GM21737 (cell line): ENCODE measurements around the gene ZCCHC18.

Experiments
- ATAC-seq: cut with Tn5 transposase; IDR thresholded peaks from one replicate; pipeline ENCODE4 v1.9.1; 2021; ENCODE audit warnings: mild to moderate bottlenecking, moderate library complexity; ENCODE audit not compliant: unreplicated experiment

The ZCCHC18 gene

DNA sequence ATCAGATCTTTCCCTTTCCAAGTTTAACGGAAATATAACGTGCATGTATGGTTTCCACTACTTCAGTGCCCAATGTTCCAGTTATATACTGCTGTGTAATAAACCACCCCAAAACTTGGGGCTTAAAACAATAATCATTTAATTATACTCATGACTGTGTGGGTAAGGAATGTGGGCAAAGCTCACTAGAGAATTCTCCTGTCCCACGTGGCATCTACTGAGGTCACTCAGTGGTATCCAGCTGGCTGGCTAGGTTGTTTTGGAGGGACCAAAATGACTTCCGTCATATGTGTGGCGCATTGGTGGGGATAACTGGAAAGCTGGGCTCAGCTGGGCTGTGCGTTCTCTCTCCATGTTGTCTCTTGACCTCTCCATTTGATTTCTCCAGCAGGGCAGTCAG, 18.5 kb downstream of the ZCCHC18 start:
- ATAC-seq = no peak

DNA sequence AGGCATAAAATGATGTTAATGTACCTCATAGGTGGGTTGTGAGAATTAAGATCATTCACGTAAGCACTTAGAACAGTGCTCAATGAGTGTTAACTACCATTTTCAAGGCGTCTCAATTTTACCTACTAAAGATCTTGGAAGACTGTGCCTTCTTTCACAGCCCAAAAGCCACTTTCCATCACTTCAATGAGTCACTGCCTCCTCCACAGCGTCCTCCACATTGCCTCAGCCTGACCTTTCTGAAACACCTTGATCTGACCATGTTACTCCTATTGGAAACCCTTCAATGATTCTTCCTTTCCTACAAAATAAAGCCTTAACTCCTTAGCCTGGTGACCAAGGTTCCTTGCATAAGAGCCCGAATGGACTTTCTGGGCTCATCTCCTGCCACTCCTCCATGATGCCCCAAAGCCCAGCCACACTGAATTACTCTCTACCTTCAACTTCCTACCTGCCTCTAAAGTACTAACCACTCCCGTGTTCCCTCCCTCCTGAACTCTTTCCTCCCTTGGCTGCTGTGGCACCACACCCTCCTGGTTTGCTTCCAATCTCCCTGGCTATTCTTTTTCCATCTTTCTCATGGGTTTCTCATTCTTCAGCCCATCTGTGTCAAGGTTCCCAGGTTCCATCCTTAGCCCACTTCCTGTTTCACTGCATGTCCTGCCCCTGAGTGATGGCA, 22.4 kb downstream of the ZCCHC18 start:
- ATAC-seq = no peak

DNA sequence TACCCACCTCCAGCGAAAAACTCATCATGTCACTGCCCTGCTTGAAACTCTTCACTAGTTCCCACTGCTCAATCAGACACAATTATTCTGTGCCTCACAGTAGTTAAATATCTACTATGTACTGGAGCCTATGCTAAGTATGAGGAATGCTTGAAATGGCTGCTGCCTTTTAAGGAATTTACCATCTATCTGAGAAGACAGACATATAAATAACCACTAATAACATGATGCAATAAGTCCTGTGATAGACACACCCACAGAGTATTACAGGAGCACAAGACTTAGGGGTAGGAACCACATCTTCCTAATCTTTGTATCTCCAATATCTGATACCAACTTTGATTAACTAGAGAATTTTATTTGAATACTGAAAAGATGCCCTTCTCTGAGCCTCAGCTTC, 23.4 kb downstream of the ZCCHC18 start:
- no peak for ATAC-seq

DNA sequence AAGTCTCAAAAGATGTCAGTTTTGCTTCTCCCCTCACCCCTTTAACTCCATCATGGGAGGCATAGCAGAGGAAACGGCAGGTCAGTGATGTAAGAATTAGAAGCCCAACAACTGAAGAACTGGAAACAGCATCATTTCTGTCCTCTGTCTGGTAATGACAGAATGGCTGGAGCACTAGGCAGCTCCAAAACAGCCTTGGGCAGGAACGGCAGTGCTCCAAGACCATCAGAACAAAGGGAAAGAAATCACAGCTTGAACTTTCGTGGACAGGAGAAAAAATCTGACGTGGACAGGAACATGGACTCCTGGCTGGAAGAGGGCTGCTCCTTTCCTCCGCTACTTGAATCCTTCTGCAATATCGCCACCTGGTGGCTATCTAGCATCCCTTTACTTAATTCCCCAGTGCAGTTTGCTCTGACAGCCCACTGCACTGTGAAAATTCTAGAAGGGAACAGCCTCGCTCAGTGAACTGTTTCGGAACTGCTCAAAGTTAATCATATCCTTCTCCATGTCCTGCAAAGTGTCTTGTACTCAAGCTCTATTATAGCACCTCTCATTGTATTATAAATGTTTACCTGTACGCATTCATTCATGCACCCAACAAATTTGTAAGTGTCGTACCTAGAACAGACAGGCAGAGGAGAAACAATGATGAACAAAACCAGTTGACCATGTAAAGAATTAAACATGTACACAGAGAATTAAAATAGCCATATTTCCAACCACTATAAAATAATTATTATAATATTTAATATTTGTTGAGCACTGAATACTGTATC, 24.1 kb downstream of the ZCCHC18 start:
- ATAC-seq = peak; percentile 78

DNA sequence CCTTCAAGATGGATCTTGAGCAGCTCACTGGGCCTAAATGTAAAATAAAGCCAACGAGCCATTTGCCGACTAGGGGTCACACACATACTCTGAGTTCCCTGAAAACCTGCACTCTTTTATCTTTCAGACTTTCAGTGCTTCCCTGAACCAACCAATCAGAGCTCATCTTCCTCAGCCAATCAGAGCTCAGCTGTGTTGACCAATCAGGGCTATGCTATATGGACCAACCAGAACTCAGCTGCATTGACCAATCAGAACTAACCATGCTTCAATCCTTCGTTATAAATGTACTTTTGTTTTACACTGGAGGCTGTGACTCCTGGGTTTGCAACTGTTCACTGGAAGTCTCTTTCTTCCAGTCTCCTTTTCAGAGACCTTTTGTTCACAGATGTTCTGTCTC, 25.2 kb downstream of the ZCCHC18 start:
- ATAC-seq = no peak

DNA sequence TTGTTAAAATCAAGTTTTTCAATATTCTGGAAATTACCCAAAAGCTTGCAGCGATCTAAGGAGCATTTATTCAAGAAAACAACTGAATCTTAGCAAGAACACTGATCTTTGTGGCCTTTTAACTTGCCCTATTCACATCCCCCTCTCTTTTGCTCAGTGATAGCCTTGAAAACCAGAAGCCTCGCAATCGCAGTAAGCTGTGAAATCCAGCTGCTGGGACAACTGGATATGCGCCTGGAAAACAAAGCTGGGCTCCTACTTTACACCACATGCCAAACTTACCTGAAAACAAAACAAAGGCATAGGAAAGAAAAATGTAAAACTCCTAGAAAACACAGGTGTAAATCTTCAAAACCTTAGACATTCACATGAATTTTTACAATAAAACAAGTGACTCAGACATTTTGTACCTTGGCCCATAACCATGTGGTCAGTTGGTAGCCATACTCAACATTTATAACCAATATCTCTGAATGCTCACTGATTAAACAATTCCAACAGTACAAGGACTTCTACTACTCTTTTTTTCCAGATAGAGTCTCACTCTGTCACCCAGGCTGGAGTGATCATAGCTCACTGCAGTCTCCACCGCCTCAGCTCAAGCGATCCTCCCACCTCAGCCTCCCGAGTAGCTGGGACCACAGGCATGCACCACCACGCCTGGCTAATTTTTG, 28.9 kb downstream of the ZCCHC18 start:
- ATAC-seq = no peak

DNA sequence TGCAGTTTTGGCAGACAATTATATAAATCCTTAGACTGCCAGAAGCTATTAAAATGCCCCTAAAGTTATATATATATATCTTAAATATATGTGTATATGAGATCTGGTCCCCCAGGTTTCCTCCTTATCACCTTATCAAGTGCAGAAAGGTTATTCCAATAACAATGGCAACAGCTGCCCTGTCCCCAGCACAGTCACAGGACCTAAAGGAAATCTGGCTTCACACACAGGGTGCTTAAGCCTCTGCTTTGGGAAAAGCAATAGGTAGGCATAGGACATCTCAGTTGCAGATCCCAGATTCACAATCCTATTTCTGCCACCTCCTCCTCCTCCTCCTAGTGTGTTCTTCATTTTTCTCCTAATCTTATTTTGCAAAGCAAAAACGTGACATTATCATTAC, 38.7 kb downstream of the ZCCHC18 start:
- no peak for ATAC-seq

DNA sequence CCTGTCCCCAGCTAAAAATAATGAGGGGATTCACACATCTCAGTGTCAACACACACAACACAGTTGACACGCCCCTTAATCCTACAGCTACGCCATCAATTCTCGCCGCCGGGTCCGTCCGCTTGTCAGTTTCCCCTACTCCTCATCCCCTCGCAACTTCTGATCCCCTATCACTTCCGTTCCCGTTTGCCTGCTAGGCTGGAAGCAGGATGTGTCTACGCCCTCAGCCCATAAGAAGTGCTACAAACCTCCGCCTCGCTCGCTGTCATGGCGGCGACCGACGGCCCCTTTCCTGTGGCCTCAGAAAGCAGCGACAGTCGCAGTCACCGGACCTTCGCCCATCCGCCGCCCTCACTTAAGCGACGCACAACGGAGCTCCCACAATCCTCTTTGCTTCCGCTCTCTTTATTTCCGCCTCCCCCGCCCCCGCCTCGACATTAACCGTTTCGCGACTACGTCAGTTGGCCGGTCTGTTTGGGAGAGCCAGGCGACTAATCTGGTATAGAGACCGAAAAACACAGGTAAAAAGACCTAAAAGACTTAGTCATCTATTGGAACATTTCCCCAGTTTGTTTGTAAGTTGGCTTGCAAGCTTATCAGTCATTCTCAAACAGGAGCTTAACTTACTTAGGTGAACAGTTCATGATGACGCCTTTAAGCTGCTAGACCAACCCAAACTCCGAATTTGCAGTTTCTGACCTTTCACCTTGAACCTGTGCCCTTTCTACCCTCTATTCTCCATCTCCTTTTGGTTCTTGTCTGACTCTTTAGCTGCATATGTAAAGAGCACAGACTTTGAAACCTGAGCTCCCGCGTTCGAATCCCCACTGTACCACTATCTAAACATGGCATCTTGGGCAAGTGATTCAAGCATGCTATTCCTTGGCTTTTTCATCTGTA, 44.6 kb downstream of the ZCCHC18 start, which contains the start of gene SLC25A53:
TSS of gene SLC25A53 (minus strand) at position 380 of the 900 bp plus-strand sequence. CDS start 51,752 bp downstream, outside the sequence.
- peak; percentile 93 for ATAC-seq
